Astrocyte (in vitro differentiated cells and primary cell): ENCODE data around the gene PBX3.

Experiments used
- EZH2 ChIP-seq: IDR thresholded peaks from 2 replicates; pipeline ENCODE4 v1.6.1; 2012; ENCODE audit warnings: mild to moderate bottlenecking, low read length, inconsistent platforms; ENCODE audit not compliant: insufficient read depth
- TF ChIP-seq, protein P1 (sequence below): IDR thresholded peaks from 2 replicates; pipeline ENCODE4 v1.5.1; 2011; ENCODE audit warnings: low read depth, mild to moderate bottlenecking, inconsistent platforms, low read length, moderate library complexity; ENCODE audit not compliant: insufficient read depth

DNA sequence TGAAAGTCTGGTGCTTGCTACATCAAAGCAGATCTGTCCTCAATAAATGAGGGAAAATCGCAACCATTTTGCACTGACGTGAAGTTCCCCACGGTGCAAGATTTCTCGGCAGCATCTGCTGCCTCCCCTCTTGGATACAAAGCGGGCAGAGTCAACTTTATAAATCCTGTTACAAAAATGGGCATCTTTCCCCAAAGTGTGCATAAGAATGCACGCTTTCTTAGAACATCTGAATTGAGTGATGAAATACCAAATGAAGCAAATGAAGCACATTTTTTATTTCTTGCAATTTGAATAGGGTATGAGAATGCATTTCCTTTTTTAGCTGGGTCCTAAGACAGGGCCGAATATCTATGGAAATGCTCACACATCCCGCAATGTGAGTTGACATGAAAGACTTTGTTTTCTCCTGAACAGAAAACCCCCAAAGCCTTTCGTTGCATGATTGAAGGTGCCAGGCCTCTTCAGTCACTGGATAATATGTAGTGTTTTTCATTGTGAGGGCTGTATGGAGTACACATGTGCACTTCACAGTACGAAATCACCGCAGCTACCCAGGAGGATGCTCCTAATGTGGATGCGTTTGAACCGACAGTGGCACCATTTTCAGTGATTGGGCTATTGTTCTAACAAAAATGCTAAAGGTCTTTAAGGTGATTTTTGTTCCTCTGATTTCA, 20.6 kb upstream of the PBX3 start:
- TF ChIP-seq EZH2: no peak
- TF ChIP-seq, protein P1, sequence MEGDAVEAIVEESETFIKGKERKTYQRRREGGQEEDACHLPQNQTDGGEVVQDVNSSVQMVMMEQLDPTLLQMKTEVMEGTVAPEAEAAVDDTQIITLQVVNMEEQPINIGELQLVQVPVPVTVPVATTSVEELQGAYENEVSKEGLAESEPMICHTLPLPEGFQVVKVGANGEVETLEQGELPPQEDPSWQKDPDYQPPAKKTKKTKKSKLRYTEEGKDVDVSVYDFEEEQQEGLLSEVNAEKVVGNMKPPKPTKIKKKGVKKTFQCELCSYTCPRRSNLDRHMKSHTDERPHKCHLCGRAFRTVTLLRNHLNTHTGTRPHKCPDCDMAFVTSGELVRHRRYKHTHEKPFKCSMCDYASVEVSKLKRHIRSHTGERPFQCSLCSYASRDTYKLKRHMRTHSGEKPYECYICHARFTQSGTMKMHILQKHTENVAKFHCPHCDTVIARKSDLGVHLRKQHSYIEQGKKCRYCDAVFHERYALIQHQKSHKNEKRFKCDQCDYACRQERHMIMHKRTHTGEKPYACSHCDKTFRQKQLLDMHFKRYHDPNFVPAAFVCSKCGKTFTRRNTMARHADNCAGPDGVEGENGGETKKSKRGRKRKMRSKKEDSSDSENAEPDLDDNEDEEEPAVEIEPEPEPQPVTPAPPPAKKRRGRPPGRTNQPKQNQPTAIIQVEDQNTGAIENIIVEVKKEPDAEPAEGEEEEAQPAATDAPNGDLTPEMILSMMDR: no peak
